SK-N-SH (cell line): ENCODE data around the gene NSRP1.

ENCODE experiments used
- CHD2 ChIP-seq: fragments of 150-350 bp; IDR thresholded peaks from 2 replicates; pipeline ENCODE4 v1.6.1; 2018; ENCODE audit warnings: low read length; ENCODE audit not compliant: partially characterized antibody
- EP300 ChIP-seq, 2 experiments: IDR thresholded peaks; 2 replicates each; pipeline versions ENCODE4 v1.4.0 to v1.6.1; 2012; ENCODE audit warnings: borderline replicate concordance in 1 of 2, low read depth in 1 of 2, low read length in 1 of 2
- FOSL2 ChIP-seq: IDR thresholded peaks from 2 replicates; pipeline ENCODE4 v1.4.0; 2012; ENCODE audit warnings: low read depth, mild to moderate bottlenecking, moderate library complexity, borderline replicate concordance
- FOXJ3 ChIP-seq: sonication (generic); formaldehyde crosslinking; IDR thresholded peaks from 2 replicates; pipeline ENCODE4 v1.5.1; 2020; ENCODE audit warnings: mild to moderate bottlenecking, missing genetic modification reagents
- GABPA ChIP-seq: IDR thresholded peaks from 2 replicates; pipeline ENCODE4 v1.4.0; 2012; ENCODE audit warnings: low read depth, mild to moderate bottlenecking
- MXI1 ChIP-seq: IDR thresholded peaks from 2 replicates; pipeline ENCODE4 v1.6.1; 2012; ENCODE audit warnings: mild to moderate bottlenecking, low read depth, low read length, improper control_type of control experiment
- POLR2AphosphoS5 ChIP-seq: IDR thresholded peaks from 2 replicates; pipeline ENCODE4 v1.6.1; 2012; ENCODE audit warnings: low read depth, low read length
- RAD21 ChIP-seq: IDR thresholded peaks from 2 replicates; pipeline ENCODE4 v1.6.1; 2012; ENCODE audit warnings: mild to moderate bottlenecking, low read length
- RXRA ChIP-seq: IDR thresholded peaks from 2 replicates; pipeline ENCODE4 v1.4.0; 2012; ENCODE audit warnings: low read depth, mild to moderate bottlenecking, borderline replicate concordance
- TAF1 ChIP-seq: IDR thresholded peaks from 2 replicates; pipeline ENCODE4 v1.6.1; 2012; ENCODE audit warnings: low read depth, mild to moderate bottlenecking, low read length, moderate library complexity, borderline replicate concordance
- TF ChIP-seq, protein P1 (sequence below): IDR thresholded peaks from 2 replicates; pipeline ENCODE4 v1.4.0; 2012; ENCODE audit warnings: low read depth, borderline replicate concordance
- TF ChIP-seq, protein P2 (sequence below): fragments of 200-600 bp; sonication (generic); IDR thresholded peaks from 2 replicates; pipeline ENCODE4 v1.6.1; 2017; ENCODE audit warnings: antibody characterized with exemption, mild to moderate bottlenecking, moderate library complexity
- TF ChIP-seq, protein P3 (sequence below): fragments of 150-350 bp; IDR thresholded peaks from 2 replicates; pipeline ENCODE4 v1.6.1; 2017; ENCODE audit warnings: antibody characterized with exemption, low read length, low read depth, borderline replicate concordance
- TF ChIP-seq, protein P4 (sequence below): IDR thresholded peaks from 2 replicates; pipeline ENCODE4 v1.6.1; 2012; ENCODE audit warnings: mild to moderate bottlenecking, low read depth, low read length, moderate library complexity

DNA sequence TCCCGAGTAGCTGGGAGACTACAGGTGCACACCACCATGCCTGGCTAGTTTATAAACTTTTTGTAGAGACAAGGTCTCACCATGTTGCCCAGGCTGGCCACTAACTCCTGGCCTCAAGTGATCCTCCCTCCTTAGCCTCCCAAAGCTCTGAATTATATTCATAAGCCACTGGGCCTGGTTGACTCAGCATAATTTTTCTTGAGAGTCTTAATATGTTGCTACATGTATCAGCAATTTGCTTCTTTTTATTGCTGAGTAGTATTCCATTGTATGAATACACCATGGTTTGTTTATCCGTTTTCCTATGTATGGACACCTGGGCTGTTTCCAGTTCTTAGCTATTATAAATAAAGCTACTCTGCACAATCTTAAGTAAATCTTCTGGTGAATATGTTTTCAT, 42.4 kb upstream of the NSRP1 start:
- TF ChIP-seq POLR2AphosphoS5 (no peak), TAF1 (no peak), MXI1 (no peak), RAD21 (no peak), RXRA (no peak), FOSL2 (no peak), CHD2 (no peak), FOXJ3 (CRISPR knock-in tag) (no peak), GABPA (no peak), EP300 (IDR thresholded peaks at IDR 0.05; ENCODE audit: borderline replicate concordance in 1 of 2, low read depth in 1 of 2, low read length in 1 of 2) (no peak)
- TF ChIP-seq, protein P1, sequence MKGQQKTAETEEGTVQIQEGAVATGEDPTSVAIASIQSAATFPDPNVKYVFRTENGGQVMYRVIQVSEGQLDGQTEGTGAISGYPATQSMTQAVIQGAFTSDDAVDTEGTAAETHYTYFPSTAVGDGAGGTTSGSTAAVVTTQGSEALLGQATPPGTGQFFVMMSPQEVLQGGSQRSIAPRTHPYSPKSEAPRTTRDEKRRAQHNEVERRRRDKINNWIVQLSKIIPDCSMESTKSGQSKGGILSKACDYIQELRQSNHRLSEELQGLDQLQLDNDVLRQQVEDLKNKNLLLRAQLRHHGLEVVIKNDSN = no peak
- TF ChIP-seq, protein P2, sequence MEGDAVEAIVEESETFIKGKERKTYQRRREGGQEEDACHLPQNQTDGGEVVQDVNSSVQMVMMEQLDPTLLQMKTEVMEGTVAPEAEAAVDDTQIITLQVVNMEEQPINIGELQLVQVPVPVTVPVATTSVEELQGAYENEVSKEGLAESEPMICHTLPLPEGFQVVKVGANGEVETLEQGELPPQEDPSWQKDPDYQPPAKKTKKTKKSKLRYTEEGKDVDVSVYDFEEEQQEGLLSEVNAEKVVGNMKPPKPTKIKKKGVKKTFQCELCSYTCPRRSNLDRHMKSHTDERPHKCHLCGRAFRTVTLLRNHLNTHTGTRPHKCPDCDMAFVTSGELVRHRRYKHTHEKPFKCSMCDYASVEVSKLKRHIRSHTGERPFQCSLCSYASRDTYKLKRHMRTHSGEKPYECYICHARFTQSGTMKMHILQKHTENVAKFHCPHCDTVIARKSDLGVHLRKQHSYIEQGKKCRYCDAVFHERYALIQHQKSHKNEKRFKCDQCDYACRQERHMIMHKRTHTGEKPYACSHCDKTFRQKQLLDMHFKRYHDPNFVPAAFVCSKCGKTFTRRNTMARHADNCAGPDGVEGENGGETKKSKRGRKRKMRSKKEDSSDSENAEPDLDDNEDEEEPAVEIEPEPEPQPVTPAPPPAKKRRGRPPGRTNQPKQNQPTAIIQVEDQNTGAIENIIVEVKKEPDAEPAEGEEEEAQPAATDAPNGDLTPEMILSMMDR = no peak
- TF ChIP-seq, protein P3, sequence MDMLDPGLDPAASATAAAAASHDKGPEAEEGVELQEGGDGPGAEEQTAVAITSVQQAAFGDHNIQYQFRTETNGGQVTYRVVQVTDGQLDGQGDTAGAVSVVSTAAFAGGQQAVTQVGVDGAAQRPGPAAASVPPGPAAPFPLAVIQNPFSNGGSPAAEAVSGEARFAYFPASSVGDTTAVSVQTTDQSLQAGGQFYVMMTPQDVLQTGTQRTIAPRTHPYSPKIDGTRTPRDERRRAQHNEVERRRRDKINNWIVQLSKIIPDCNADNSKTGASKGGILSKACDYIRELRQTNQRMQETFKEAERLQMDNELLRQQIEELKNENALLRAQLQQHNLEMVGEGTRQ = no peak
- TF ChIP-seq, protein P4, sequence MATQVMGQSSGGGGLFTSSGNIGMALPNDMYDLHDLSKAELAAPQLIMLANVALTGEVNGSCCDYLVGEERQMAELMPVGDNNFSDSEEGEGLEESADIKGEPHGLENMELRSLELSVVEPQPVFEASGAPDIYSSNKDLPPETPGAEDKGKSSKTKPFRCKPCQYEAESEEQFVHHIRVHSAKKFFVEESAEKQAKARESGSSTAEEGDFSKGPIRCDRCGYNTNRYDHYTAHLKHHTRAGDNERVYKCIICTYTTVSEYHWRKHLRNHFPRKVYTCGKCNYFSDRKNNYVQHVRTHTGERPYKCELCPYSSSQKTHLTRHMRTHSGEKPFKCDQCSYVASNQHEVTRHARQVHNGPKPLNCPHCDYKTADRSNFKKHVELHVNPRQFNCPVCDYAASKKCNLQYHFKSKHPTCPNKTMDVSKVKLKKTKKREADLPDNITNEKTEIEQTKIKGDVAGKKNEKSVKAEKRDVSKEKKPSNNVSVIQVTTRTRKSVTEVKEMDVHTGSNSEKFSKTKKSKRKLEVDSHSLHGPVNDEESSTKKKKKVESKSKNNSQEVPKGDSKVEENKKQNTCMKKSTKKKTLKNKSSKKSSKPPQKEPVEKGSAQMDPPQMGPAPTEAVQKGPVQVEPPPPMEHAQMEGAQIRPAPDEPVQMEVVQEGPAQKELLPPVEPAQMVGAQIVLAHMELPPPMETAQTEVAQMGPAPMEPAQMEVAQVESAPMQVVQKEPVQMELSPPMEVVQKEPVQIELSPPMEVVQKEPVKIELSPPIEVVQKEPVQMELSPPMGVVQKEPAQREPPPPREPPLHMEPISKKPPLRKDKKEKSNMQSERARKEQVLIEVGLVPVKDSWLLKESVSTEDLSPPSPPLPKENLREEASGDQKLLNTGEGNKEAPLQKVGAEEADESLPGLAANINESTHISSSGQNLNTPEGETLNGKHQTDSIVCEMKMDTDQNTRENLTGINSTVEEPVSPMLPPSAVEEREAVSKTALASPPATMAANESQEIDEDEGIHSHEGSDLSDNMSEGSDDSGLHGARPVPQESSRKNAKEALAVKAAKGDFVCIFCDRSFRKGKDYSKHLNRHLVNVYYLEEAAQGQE = no peak
